Stimulated activated CD4-positive, alpha-beta T cell treated with anti-CD3 and anti-CD28 coated beads, TNF-alpha, amount 100 ng/mL, for 24 hours (primary cell): ENCODE results near the gene TM9SF3.
"Not testable (repeated sequence)": the region's sequence is repeated elsewhere in the genome, so short reads cannot be mapped to it uniquely, and the experiment has no call there.

Experiments
- DNase-seq, 3 experiments: peaks; one replicate each; pipeline ENCODE4 v3.0.0-alpha.2; 2020; ENCODE audit warnings: low read depth in 3 of 3

The TM9SF3 gene

DNA sequence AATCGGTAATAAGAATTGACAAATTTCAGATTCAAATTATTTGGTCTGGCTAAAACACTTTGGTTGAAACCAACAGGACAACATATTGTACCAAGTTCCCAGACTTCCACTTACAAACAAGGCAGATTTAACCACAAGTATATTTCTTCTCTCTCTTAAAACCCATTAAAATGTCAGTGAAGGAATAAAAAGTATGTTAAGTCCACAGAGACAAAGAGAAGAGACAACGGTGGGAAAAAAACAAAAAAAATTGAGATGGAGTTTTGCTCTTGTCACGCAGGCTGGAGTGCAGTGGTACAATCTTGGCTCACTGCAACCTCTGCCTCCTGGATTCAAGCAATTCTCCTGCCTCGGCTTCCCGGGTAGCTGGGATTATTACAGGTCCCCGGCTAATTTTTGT is 16.3 kb downstream of the TM9SF3 start:
- no peak for DNase-seq

DNA sequence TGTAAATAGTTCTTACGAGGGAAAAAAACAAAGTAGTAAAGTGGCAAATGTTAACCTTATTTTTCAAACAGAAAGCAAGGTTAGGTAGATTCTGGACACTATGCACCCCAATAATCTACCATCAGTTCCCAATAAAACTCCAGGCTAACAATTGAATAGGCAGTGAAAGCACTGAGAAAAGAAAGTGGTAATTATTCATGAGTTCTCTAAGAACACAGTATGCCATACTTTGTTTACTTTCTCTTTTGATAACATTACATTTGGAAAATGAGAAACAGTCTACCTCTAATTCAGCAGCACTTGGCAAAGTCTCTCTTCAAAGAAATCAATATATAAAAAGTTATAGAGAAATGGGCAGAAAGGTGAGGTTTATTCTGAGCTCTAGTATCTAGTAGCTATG is 18.4 kb downstream of the TM9SF3 start:
- no peak for DNase-seq

DNA sequence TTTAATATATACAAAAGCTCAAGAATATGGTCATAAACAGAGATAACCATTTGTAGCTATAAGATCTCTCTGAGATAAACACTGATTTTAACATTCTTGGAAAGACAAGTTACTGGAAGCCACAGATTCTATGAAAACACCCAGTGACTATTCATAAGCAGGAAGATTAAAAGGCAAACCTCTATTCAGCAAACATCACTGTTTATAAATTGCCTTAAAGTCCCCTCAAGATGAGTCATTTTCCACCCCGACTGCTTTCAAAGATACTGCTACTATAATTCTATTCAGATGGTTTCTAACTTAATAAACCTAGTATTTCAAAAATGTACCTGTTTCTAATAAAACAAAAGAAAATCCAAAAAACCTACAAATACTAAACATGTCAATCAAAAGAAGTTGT is 21.0 kb downstream of the TM9SF3 start:
- DNase-seq, result no peak

DNA sequence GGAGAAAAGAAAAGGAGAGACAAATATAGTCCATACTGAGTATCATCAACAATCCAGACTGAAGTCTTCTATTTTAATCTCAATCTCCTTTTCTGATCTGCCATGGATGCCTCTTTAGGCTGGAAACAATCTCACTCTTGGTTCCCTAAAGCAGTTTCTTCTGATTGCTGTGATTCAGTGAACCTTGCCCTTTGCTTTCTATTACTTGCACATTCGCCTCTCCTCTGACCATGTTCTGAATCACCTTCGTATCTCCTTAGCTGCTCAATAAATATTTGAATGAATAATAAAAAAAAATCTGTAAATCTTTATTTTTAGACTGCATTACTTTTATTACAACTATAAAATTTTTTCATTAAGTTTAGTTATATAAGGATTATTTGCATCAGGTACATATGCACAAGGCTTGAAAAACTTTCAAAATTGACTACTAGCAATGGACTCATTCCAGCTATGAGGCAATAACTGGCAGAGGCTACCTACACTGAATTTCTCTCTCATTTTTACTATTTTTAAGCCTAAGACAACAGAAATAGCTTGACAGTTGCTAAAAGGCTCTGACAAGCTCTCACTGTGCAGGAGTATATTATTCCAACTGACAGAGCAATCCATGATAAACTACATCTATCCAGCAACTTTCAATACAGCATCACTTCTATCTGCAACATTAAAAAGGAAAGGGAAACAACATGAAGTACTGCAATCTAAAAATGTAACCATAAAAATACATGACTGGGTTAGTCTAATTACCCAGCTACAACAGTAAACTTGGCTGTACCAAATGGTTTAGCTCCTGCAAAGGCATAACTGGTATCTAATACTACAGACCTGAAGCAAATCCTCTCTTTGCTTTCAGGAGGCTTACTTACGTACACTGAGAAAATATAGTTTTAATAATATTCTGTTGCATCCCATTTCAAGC is 25.6 kb downstream of the TM9SF3 start:
- no peak for DNase-seq

DNA sequence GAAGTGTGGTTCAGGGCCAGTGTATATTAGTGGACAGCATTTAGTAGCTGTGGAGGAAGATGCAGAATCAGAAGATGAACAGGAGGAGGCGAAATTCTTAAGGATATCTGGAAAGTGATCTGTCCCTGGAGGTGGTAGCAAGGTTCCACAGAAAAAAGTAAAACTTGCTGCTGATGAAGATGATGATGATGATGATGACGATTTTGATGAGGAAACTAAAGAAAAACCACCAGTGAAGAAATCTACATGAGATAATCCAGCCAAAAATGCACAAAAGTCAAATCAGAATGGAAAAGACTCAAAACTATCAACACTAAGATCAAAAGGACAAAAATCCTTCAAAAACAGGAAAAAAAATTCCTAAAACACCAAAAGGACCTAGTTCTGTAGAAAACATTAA is 26.3 kb downstream of the TM9SF3 start:
- DNase-seq, result no peak

DNA sequence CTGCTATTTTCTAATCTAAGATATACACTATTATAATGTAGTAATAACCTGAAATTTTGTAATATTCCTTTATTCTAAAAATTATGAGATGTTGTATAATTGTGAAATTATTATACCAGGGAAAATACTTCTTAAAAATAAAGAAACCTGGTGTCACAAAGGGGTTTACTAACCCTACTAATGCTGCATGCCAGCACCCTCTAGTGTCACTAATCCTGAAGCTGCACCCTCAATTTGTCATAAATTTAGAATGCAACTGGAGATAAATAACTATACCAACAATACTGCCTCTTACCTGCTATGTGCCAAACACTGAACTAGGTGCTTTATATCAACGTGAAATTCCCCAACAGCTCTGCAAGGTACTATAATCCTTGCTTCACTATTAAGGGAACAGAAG is 30.8 kb downstream of the TM9SF3 start:
- no peak for DNase-seq

DNA sequence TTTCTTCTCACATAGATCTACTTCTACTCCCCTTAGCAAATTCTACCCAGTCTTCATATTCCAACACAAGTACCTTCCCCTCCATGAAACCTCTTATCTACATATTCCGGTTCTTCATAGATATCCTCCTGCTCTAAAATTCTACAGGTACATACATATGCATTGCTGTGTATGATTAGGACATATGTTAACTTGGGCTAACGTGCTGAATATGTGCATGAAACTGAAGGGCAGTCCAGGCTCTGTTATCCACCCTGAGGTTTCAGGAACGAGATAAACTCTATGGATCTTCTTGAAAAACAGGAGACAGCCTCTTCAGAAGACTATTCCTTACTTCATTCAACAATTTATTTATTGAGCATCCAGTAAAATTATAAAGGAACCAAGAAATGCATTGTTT is 31.5 kb downstream of the TM9SF3 start:
- DNase-seq, result no peak

DNA sequence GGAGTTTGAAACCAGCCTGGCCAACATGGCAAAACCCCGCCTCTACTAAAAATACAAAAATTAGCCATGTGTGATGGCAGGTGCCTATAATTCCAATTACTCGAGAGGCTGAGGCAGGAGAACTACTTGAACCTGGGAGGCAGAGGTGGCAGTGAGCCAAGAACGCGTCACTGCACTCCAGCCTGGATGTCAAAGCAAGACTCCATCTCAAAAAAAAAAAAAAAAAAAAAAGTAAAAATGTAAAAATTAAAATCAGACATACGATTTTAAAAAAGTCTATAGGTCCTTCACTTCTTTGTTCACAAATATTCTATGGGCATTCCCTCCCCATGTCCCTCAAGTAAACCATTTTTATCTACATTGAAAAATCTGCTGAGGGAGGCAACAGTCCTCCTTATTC is 38.2 kb downstream of the TM9SF3 start:
- DNase-seq, result no peak

DNA sequence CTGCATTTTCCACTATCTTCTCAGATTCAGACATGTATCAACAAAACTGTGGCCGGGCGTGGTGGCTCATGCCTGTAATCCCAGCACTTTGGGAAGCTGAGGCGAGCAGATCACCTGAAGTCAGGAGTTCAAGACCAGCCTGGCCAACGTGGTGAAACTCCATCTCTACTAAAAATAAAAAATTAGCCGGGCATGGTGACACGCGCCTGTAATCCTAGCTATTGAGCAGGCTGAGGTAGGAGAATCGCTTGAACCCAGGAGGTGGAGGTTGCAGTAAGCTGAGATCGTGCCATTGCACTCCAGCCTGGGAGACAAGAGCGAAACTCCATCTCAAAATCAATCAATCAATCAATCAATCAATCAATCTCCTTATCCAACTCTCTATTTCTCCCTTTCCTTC is 41.3 kb downstream of the TM9SF3 start:
- DNase-seq, result not testable (repeated sequence)

DNA sequence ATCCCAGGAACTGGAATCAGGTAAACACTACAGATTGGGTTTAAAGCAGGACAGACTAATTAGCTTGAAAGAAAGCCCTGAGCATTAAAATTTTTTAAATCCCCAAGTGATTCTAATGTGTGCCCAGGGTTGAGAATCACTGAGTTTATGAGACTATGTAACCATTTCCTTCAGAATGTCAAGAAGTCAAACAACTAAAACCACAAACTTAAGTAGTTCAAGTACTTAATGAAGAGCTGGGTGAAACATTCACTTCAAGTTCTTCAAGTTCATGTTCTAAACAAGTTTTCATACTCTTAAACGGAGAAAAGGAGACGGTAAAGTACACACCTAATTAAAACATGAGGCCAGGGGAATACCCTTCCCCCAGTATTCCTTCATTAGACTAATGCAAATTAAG is 44.9 kb downstream of the TM9SF3 start:
- no peak for DNase-seq

DNA sequence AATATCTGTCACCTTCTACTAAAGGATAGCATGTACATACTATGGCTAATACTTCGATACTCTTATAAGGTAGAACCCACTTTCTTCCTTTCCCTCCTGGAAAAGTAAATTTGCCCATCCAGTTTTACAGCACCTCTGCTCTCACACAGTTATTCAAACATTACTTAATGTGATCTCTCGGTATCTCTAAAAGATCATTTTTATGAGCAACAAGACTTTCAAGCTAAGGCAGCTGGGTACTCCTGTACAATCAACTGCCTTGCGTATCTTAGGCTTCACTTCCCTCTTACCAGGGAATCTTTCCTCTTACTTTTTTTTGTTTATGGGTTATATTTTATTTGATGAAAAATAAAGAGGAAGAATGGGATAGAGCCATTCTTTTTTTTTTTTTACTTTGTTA is 46.6 kb downstream of the TM9SF3 start:
- no peak for DNase-seq

DNA sequence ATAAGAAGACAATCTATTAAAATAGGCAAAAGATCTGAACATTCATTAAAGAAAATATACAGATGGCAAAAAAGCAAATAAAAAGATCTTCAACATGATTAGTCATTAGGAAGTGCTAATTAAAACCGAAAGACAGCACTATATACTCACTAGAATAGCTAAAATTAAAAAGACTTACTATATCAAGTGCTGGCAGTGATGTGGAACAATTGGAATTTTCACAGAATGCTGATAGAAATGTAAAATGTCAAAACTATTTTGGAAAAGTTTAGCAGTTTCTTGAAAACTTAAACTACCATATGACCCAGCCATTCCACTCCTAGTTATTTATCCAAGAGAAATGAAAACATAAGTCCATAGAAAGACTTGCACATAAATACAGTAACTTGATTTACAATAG is 48.1 kb downstream of the TM9SF3 start:
- DNase-seq, result no peak

DNA sequence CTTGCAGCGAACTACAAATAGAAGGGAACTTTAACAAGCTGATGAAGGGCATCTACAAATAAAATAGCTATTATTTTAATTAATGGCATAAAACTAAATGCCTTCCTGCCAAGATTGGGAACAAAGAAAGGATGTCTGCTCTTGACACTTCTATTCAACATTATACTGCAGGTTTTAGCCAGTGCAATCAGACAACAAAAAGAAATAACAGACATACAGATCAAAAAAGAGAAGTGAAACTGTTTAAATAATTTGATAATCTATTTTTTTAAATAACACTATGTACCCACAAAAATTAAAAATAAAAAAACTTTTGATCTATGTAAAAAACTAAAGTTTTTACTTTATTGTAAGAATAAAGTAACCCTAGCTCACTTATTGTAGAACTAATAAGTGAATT is 50.7 kb downstream of the TM9SF3 start:
- no peak for DNase-seq

DNA sequence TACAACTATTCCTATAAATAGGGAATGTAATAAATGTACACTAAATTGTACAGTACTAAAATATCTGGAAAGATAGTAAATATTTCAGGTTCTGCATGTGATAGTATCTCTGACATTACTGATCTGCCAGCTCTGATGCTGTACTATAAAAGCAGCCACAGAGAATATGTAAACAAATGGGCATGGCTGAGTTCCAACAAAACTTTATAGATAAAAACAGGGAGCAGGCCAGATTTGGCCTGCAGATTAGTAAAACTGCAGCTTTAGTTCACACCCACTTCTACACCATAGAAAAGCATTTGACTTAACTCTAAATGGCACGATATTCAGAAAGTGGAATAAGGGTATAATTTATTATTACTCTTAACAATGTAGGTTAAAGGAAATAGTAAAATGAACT is 54.3 kb downstream of the TM9SF3 start:
- DNase-seq, result no peak

DNA sequence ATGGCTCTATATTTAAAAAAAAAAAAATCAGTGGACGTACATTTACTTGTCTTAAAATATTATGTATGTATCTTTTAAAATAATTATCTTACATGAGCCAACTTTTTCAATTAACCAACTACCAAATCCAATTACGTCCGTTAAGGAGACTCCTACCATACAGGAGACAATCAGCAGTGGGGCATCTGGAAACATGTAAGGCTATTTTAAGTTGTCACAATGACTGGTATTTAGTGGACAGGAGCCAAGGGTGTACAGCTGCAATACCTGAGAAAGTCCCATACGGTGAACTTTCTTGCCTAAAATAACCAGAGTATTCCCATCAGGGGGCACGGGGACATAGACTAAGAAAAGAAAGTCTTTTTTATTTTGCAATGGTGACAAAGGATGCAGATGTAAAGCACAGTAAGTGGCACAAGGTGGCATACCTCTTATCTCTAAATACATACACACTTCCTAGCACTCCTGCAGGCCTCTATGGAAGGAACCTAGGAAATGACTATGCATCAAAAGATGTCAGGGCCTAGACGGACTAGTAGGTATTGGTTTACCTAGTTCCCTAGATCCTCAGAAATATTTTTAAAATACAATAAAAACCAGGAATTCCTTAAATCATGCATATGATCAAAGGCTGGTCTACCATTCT is 57.1 kb downstream of the TM9SF3 start:
- DNase-seq, result no peak

DNA sequence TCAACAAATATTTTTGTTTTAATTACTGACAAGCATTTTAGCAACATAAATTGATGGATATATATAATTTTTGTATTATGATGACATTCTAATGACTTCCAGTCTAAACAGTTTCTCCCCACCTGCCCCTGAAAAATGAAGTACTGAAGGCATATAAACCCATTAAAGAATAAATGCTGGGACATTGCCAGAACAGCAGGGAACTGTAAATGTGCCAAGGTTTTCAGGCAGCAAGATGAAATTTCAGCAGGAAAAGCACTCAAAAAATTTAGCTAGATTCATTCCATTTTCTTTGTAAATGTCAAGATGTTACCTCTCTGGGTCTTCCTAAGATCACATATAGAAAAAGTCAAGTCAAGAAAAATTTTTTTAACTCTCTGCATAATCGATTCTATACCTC is 62.1 kb downstream of the TM9SF3 start:
- DNase-seq, result no peak

DNA sequence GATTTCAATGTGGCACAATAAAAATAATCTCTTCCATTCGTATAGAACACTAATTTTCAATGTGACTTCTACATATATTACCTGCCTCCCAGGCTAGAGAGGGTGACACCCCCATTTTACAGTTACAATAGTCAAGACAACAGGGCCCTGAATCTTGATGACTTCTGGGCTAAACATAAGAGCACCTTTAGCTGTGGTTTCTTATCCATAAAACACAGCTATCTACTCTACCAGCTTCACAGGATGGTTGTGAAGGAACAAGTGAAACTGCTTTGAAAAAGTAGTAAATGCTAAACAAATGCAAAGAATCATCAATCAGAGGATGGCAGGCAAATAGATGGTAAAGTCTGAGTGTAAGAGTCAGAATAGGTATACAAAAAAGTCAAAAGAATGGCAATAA is 69.5 kb downstream of the TM9SF3 start:
- no peak for DNase-seq

DNA sequence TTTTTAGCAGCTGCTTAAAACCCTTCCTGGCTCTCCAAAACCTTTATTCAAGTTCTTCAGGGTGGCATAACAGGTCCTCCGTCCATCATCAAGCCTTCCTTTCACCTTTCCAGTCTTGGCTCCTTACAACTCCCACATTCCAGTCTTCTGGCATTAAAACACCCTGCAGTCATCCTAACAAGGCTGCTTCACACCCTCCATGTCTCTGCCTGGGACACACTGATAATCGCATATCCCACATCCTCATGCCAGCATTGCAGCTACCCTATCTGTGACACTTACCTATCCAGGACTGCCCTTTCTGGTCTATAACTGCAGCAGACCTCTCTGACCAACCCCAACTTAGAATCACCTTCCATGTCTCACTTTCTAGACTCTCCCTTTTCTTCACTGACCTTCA is 70.5 kb downstream of the TM9SF3 start:
- no peak for DNase-seq

DNA sequence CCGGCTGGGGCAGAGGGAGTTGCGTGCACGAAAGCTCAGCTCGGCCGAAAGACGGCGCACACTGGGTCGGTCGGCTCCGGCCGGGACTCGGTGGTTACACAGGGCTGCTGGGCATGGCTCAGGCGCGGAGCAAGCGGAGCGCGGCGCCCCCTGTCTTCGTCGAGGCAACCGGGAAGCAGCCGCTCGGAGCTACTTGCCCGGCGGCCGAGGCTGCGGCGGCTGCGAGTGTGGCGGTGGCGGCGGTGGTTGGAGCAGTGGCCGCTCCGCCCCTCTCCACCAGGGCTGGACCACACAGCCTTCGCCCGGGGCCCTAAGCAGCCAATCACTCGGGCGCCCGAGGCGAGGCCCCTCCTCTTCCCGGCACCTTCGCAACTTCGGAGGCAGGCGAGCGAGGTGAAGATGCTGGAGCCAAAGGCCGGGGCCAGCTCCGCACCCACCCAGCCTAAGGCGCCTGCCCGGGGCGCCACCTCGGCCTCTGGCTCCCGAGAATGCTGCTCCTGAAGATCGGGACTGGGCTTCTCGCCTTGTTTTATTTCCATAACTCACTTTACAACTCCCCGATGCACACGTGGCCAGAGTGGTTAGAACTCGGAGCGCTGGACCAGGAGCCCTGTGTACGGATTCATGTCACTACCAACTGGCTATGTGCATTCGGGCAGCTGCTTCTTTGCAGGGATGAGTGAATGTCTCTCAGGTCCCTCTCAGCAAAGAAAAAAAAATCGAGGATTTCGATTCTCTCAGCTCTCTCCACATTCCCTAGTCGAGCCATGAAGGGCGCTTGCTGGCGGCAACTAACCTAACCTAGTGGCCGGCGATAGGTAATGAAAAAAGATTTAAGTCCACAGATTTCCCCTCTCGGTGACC is 72.9 kb downstream of the TM9SF3 start, which contains the start of gene TLL2:
Gene TLL2 (minus strand): TSS at position 229 of the 864 bp plus-strand sequence. CDS start 241 bp downstream, outside the sequence.
- peak in 2 of 3 experiments; percentile 19 to 66 for DNase-seq

DNA sequence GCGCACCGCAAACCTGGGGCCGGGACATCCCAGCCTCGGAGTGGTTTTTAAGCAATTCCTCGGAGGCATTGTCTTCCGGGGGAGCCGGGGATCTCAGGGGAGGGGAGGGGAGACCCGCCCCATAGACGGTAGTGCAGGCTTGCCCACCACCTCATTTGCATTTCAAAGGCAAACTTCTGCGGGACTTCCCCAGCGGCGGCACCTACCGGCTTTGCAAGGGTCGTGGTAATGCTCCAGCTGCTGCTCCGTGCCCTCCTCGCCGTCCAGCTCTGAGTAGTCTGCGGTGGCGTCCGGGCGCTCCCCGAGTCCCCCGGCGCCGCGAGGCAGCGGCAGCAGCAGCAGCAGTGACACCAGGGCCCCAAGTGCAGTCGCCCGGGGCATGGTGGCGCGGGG is 73.5 kb downstream of the TM9SF3 start:
- peak in 1 of 3 experiments; percentile 42 for DNase-seq

DNA sequence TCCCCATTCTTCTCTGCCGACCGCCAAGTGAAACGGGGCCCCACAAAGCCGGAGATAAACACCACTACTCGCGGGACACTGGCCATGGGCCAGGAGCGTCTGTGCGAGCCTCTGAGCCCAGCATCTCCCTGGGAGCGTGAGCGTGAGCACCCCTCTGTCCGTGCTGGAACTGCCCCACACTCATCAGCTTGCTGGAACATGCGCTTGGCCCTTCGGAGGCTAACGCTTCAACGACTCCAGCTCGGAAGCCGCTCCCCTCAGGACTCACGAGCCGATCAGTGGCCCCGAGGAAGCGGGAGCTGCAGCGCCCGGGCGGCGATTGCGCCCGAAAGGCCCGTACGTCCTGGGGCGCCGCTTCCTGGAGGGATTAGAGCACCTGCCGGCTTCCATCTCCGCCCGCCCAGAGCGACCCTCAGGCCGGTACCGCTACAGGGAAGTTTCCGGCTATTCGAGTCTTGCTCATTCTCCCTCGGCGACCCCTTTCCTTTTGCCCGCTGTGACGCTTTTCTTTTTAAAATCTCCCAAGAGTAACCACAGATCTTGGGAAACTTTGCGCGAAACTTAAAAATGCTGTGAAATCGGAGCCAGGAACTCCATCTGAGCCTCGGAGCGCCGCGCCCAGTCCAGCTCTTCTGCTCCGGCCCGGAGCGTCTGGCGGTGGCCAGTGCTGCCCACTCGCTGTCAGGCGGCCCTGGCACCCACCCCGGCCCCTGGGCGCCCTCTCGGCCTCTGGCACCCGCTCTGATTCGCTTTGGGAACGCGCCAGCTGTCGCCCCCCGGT is 74.1 kb downstream of the TM9SF3 start:
- DNase-seq, result peak in 1 of 3 experiments; percentile 9
